ENCODE measurements around the gene ABCB6.
A peak's percentile ranks its signal among the peaks of the same experiment; 100 is the strongest.

ABCB6 gene

DNA sequence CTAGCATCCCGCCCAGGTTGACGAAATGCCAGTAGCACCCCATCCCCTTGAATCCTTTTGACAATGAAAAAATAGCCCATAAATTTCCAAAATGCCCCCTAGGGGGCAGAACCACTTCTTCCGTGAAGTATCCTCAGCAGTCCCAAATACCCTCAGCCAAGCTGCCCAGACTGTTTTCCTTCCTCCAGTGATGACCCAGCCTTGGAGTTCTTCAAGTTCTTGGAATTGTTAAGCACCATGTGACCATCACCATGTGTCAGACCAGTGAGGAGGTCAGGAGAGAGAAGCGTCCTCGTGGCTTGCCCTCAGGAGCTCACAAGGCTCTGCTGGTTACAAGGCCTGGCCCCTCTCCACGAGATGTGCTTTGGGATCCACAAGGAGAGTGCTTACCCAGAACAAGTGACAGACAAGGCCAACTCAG is 47.5 kb downstream of the ABCB6 start:
- TF ChIP-seq, protein P1, sequence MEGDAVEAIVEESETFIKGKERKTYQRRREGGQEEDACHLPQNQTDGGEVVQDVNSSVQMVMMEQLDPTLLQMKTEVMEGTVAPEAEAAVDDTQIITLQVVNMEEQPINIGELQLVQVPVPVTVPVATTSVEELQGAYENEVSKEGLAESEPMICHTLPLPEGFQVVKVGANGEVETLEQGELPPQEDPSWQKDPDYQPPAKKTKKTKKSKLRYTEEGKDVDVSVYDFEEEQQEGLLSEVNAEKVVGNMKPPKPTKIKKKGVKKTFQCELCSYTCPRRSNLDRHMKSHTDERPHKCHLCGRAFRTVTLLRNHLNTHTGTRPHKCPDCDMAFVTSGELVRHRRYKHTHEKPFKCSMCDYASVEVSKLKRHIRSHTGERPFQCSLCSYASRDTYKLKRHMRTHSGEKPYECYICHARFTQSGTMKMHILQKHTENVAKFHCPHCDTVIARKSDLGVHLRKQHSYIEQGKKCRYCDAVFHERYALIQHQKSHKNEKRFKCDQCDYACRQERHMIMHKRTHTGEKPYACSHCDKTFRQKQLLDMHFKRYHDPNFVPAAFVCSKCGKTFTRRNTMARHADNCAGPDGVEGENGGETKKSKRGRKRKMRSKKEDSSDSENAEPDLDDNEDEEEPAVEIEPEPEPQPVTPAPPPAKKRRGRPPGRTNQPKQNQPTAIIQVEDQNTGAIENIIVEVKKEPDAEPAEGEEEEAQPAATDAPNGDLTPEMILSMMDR (IDR thresholded peaks at IDR 0.05; ENCODE audit: low read depth, low read length, missing control alignments), result peak; percentile 71
- H3K4me3 ChIP-seq (ENCODE audit: low read depth, low read length), result no peak overlapping the region
- no peak for DNase-seq (ENCODE audit: low read depth)

DNA sequence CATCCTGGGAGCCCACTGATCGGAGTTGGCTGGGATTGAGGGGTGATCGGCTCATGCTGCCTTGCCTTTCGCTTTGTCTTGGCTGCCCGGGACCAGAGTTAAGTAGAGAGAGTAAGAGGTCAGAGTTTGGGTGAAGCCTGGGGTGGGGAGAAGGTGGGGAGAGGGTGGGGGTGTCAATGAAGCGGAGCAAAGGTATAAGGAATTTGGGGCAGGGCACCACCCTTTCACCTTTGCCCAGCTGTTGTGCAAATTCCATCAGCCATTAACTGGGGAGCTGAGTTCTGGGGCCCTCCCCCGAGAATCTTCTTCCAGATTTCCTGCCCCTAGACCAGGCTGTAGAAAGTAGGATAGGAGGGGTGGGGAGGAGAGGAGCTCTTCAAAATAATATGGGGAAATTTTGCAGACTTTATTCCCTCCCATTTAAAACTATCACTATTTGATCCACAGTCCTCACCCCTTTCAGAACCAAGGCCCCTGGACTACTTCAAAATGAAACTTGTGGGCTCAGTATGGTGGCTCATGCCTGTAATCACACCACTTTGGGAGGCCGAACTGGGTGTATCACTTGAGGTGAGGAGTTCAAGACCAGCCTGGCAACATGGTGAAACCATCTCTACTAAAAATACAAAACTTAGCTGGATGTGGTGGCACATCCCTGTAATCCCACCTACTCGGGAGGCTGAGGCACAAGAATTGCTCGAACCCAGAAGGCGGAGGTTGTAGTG is 48.7 kb downstream of the ABCB6 start, which contains the start of gene SLC23A3:
TSS of gene SLC23A3 (minus strand) at position 100 of the 725 bp plus-strand sequence. CDS start at position 55, 45 bp downstream.
- DNase-seq (ENCODE audit: low read depth), result no peak
- H3K4me3 ChIP-seq (ENCODE audit: low read depth, low read length), result no peak within 1 kb of the TSS
- TF ChIP-seq, protein P1 (IDR thresholded peaks at IDR 0.05; ENCODE audit: low read depth, low read length, missing control alignments), result no peak

DNA sequence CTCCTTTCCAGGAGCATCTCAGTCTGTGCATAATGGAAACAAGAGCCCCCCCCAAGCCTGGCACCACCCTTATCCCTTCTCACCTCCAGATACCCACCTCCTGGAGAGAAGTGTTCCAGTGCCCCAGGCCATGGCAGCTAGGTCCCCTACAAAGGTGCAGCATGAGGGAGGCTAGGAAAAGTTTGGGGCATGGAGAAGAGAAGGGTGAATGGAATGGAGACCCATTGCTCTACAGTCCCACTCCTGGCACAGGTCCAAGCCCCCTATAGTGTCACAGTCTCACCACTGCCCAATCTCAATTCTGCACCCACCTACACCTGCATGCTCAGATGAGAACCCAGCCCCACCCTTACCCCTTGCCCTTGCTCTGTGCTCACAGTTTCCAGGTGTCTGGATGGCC is 49.8 kb downstream of the ABCB6 start:
- TF ChIP-seq, protein P1 (IDR thresholded peaks at IDR 0.05; ENCODE audit: low read depth, low read length, missing control alignments), result no peak
- no peak for DNase-seq (ENCODE audit: low read depth)
- no peak overlapping the region for H3K4me3 ChIP-seq (ENCODE audit: low read depth, low read length)

DNA sequence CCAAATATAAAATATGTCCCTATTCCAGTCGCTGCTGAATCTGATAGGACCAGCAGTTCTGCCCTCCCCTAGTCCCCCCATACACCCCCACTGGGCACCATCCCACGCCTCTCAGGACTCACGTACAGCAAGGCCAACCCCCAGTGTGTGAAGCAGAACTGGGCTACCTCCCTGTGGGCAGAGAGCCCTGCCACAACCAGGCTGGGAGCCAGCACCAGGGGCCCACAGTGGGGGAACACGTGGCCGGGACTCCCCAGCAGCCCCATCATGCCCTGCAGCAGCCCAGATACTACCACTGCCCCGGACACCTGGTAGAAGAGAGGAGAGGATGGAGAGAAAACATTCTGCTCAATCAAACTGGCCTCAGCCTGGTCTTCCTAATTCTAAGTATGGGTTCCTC is 50.2 kb downstream of the ABCB6 start:
- H3K4me3 ChIP-seq (ENCODE audit: low read depth, low read length), result no peak overlapping the region
- TF ChIP-seq, protein P1 (IDR thresholded peaks at IDR 0.05; ENCODE audit: low read depth, low read length, missing control alignments), result no peak
- no peak for DNase-seq (ENCODE audit: low read depth)

DNA sequence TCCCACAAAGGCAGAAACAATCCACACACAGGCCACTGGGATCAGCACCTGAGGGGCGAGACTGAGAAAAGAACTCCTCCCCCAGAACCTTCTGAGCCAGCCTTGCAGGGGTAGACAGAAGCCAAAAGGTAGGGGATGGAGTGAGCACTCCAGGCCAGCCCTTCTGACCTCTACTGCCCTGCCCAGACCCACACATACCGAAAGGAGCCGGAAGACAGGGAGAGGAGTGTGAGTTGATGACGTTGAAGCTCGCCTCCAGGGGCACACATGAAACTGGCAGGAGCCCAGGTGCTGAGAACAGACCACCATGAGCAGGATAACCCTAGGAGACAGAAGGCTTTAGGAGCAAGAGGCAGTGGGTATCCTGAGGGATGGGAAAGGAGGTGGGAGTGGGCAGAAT is 50.8 kb downstream of the ABCB6 start:
- DNase-seq (ENCODE audit: low read depth), result no peak
- TF ChIP-seq, protein P1 (IDR thresholded peaks at IDR 0.05; ENCODE audit: low read depth, low read length, missing control alignments), result no peak
- no peak overlapping the region for H3K4me3 ChIP-seq (ENCODE audit: low read depth, low read length)

DNA sequence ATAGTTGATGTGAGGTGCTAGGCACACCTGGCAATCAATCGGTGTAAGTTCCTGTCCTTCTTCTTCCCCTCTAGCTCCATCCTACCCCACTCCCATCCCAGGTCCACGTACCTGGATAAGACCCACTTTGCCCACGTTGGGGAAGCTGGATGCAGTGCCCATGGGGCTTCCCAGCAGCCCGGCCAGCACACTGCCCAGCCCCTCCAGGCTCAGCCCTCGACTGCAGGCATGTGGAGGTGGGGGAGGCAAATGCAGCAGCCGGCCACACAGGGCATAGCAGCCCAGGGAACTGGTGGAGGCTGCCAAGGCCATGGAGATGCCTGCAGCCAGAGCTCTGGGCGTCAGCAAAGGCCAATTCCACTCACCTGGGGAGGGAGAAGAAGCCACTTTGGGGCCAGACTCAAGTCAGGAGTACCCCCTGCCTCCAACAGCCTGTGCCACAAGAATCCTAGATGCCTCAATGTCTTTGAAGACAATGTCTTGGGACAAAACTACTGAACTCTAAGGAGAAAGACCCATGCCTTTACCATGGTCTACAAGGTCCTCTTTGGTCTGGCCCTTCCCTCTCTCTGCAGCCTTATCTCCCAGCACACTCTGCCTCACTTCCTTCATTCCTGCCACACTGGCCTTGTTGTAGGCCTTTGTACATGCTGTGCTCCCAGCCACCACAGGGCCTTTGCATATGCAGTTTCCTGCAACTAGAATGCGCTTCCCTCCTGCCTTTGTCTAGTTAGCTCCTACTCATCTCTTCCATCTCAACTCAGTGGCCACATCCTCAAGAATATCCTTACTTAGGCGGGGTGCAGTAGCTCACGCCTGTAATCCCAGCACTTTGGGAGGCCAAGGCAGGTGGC is 53.5 kb downstream of the ABCB6 start:
- DNase-seq (ENCODE audit: low read depth), result no peak
- H3K4me3 ChIP-seq (ENCODE audit: low read depth, low read length), result no peak overlapping the region
- TF ChIP-seq, protein P1 (IDR thresholded peaks at IDR 0.05; ENCODE audit: low read depth, low read length, missing control alignments), result no peak

All from GM12864 (cell line).